Liver (tissue), 9 donors: ENCODE measurements around the gene FAM184B. TPM values are rescaled to one million over a fixed set of nuclear protein-coding genes. Genes with fewer than 3 reads are reported as not detected.

Experiments
- DNase-seq: peaks from one replicate; pipeline ENCODE4 v3.0.0-alpha.2; 2017; ENCODE audit warnings: low spot score
- H3K27ac ChIP-seq, 2 donors: one replicate each; pipeline ENCODE4 v1.7.0; 2013; ENCODE audit warnings: inconsistent platforms in 2 of 2, low read length in 2 of 2, control low read depth in 1 of 2, low read depth in 1 of 2, mild to moderate bottlenecking in 1 of 2
- H3K27me3 ChIP-seq, 4 donors: one replicate each; pipeline versions ENCODE4 v1.6.1 to v1.7.0; 2013; ENCODE audit warnings: low read length in 3 of 4, inconsistent platforms in 1 of 4, mild to moderate bottlenecking in 1 of 4, moderate library complexity in 1 of 4; ENCODE audit not compliant: control insufficient read depth in 4 of 4, insufficient read depth in 4 of 4
- H3K36me3 ChIP-seq, 4 donors: one replicate each; pipeline versions ENCODE4 v1.6.1 to v1.7.0; 2013; ENCODE audit warnings: low read length in 3 of 4, mild to moderate bottlenecking in 3 of 4, low read depth in 1 of 4, moderate library complexity in 1 of 4; ENCODE audit not compliant: control insufficient read depth in 4 of 4, insufficient read depth in 3 of 4
- H3K4me1 ChIP-seq, 4 donors: one replicate each; pipeline versions ENCODE4 v1.6.1 to v1.7.0; 2013; ENCODE audit warnings: low read length in 3 of 4, mild to moderate bottlenecking in 3 of 4, moderate library complexity in 1 of 4; ENCODE audit not compliant: control insufficient read depth in 4 of 4, insufficient read depth in 4 of 4
- H3K4me3 ChIP-seq, 3 donors: one replicate each; pipeline versions ENCODE4 v1.6.1 to v1.7.0; 2013; ENCODE audit warnings: low read length in 3 of 3, control low read depth in 1 of 3, low read depth in 1 of 3, mild to moderate bottlenecking in 1 of 3
- H3K9ac ChIP-seq, 2 donors: one replicate each; pipeline ENCODE4 v1.7.0; 2013; ENCODE audit warnings: low read length in 2 of 2, mild to moderate bottlenecking in 2 of 2, moderate library complexity in 2 of 2, control low read depth in 1 of 2, low read depth in 1 of 2
- H3K9me3 ChIP-seq, 4 donors: one replicate each; pipeline versions ENCODE4 v1.6.1 to v1.7.0; 2013; ENCODE audit warnings: low read length in 3 of 4; ENCODE audit not compliant: control insufficient read depth in 4 of 4
- ATF3 ChIP-seq: IDR thresholded peaks from 2 replicates; pipeline ENCODE4 v1.6.1; 2016; ENCODE audit warnings: antibody characterized with exemption
- EGR1 ChIP-seq, 2 donors: IDR thresholded peaks; 2 replicates each; pipeline ENCODE4 v1.6.1; 2016 to 2018; ENCODE audit warnings: antibody characterized with exemption in 2 of 2, low read depth in 2 of 2
- FOXA1 ChIP-seq: IDR thresholded peaks from 2 replicates; pipeline ENCODE4 v1.6.1; 2016; ENCODE audit warnings: antibody characterized with exemption
- FOXA2 ChIP-seq: IDR thresholded peaks from 2 replicates; pipeline ENCODE4 v1.6.1; 2016; ENCODE audit warnings: antibody characterized with exemption
- GABPA ChIP-seq, 2 donors: IDR thresholded peaks in 1 of 2; conservative IDR thresholded peaks in 1 of 2; 2 replicates each; pipeline ENCODE4 v1.6.1; 2016; ENCODE audit warnings: antibody characterized with exemption in 2 of 2, mild to moderate bottlenecking in 1 of 2, moderate library complexity in 1 of 2
- HNF4A ChIP-seq, 2 donors: conservative IDR thresholded peaks; 2 replicates each; pipeline ENCODE4 v1.6.1; 2016; ENCODE audit warnings: antibody characterized with exemption in 2 of 2, mild to moderate bottlenecking in 2 of 2
- HNF4G ChIP-seq: IDR thresholded peaks from 2 replicates; pipeline ENCODE4 v1.6.1; 2016; ENCODE audit warnings: antibody characterized with exemption
- JUND ChIP-seq, 2 donors: IDR thresholded peaks; 2 replicates each; pipeline ENCODE4 v1.6.1; 2016; ENCODE audit warnings: antibody characterized with exemption in 2 of 2
- NR2F2 ChIP-seq: IDR thresholded peaks from 2 replicates; pipeline ENCODE4 v1.6.1; 2016; ENCODE audit warnings: antibody characterized with exemption
- RAD21 ChIP-seq, 2 donors: IDR thresholded peaks; 2 replicates each; pipeline ENCODE4 v1.6.1; 2016; ENCODE audit warnings: antibody characterized with exemption in 2 of 2, mild to moderate bottlenecking in 2 of 2
- REST ChIP-seq: IDR thresholded peaks from 2 replicates; pipeline ENCODE4 v1.6.1; 2016; ENCODE audit warnings: antibody characterized with exemption, mild to moderate bottlenecking
- RXRA ChIP-seq, 2 donors: IDR thresholded peaks; 2 replicates each; pipeline ENCODE4 v1.6.1; 2017 to 2018; ENCODE audit warnings: antibody characterized with exemption in 2 of 2, mild to moderate bottlenecking in 1 of 2
- SP1 ChIP-seq: IDR thresholded peaks from 2 replicates; pipeline ENCODE4 v1.6.1; 2018; ENCODE audit warnings: antibody characterized with exemption, mild to moderate bottlenecking
- TAF1 ChIP-seq: conservative IDR thresholded peaks from 2 replicates; pipeline ENCODE4 v1.6.1; 2016; ENCODE audit warnings: antibody characterized with exemption, mild to moderate bottlenecking
- YY1 ChIP-seq: IDR thresholded peaks from 2 replicates; pipeline ENCODE4 v1.6.1; 2016; ENCODE audit warnings: antibody characterized with exemption, mild to moderate bottlenecking
- WGBS: extraction: QIAGEN DNeasy Blood & Tissue Kit; methylation state at CpG from one replicate; pipeline ENCODE4 v1.1.7; 2013; 5-methylcytosine and 5-hydroxymethylcytosine counted together
- polyA plus RNA-seq, 2 donors: library from polyadenylated mRNA; stranded (reverse) in 1 of 2; unstranded in 1 of 2; fragments of 200-250 nt in 1 of 2; fragments of >200 nt in 1 of 2; fragmentation: Nextera tagmentation in 1 of 2; extraction: Ambion mirVana in 1 of 2; gene quantifications; one replicate each; pipeline versions ENCODE4 v1.2.1 to v1.2.3, GENCODE V29; 2013 to 2015
- total RNA-seq, 2 donors: library from RNA; depleted of rRNA; stranded (reverse); fragments of >200 nt; gene quantifications; one replicate each; pipeline ENCODE4 v1.2.3, GENCODE V29; 2014
- TF ChIP-seq, protein P1 (sequence below): IDR thresholded peaks from 2 replicates; pipeline ENCODE4 v1.6.1; 2016; ENCODE audit warnings: antibody characterized with exemption
- donor health status: healthy.
- donor health status: healthy.
- donor health status: healthy.
- donor health status: healthy.
- donor health status: healthy.

Gene FAM184B
- total and polyA plus RNA-seq, 4 donors = 0.01 TPM; not detected in 3

- TF ChIP-seq REST (peak; percentile 70), EGR1 (IDR thresholded peaks at IDR 0.05; ENCODE audit: low read depth in 2 of 2) (peak in 1 of 2 donors; percentile 42), NR2F2 (peak; percentile 33), ATF3 (no peak), HNF4G (no peak), HNF4A (conservative IDR thresholded peaks at IDR 0.05) (peak; percentile 19 to 32), TAF1 (no peak), SP1 (peak; percentile 71), RXRA (IDR thresholded peaks at IDR 0.05) (peak; percentile 27 to 64), FOXA2 (no peak)
- TF ChIP-seq, protein P1, sequence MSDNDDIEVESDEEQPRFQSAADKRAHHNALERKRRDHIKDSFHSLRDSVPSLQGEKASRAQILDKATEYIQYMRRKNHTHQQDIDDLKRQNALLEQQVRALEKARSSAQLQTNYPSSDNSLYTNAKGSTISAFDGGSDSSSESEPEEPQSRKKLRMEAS = peak; percentile 94
Observed at GRCh38 chr4:17810260-17811077, 29.0 kb upstream of the FAM184B start, which contains the start of the genes DCAF16 and NCAPG (continued).

DNA sequence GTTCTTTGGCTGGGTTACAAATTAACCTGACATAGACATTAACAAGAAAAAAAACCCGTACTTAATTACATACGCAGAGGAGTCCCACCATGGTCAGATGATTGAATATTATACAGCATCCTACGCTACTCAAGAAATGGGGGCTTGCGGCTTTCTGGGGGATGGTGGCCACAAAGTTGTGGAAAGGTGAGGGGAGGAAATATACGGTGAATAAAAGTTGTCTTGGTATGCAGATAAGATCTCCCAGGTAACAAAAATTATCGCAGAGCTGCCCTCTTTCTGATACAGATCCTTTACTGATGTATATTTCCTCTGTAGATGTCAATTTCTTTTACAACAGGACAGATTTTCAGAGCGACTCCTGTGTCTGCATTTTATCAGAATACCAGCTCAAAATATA is 28.2 kb upstream of the FAM184B start:
- Histone ChIP-seq H3K27me3 (no peaks in the 10 kb centered on the region), H3K4me3 (peak overlapping the region; percentile 62 to 87 (median 86)), H3K27ac (peak overlapping the region in 1 of 2 donors; percentile 89), H3K36me3 (peaks cover 0 to 2% (median 2%) of the 10 kb centered on the region in 4 donors), H3K9ac (peak overlapping the region; percentile 73 to 91), H3K4me1 (peaks cover 5 to 33% (median 27%) of the 10 kb centered on the region in 4 donors), H3K9me3 (no peaks in the 10 kb centered on the region)
- WGBS = 2% methylated on average over 7 of the region's 7 CpGs
- DNase-seq = no peak
- TF ChIP-seq JUND (IDR thresholded peaks at IDR 0.05) (no peak), RXRA (IDR thresholded peaks at IDR 0.05) (no peak), YY1 (no peak), ATF3 (no peak), GABPA (IDR thresholded peaks at IDR 0.05 in 1 of 2, conservative IDR thresholded peaks at IDR 0.05 in 1 of 2) (no peak), RAD21 (IDR thresholded peaks at IDR 0.05) (no peak), HNF4A (conservative IDR thresholded peaks at IDR 0.05) (no peak), REST (no peak), NR2F2 (no peak), FOXA1 (no peak), TAF1 (no peak), HNF4G (no peak), FOXA2 (no peak)
- TF ChIP-seq, protein P1 = no peak
